ENCODE measurements around the gene NOL3. TPM values are rescaled to one million over a fixed set of nuclear protein-coding genes. Genes with fewer than 3 reads are reported as not detected.

Gene NOL3
- total and polyA plus RNA-seq, 4 donors = 25.3 to 51.9 (median 41.2) TPM

- H3K9ac ChIP-seq (ENCODE audit: insufficient read depth in 1 of 2, low read length in 2 of 2) = no peak overlapping the region
- DNase-seq (no peak), ATAC-seq (ENCODE audit: insufficient read depth, low FRiP score) (no peak)
- H3K9me3 ChIP-seq (ENCODE audit: control insufficient read depth in 4 of 4, insufficient read depth in 3 of 4, low read length in 3 of 4) = no peaks in the 10 kb centered on the region
- TF ChIP-seq CTCF (IDR thresholded peaks at IDR 0.05; ENCODE audit: control extremely low read depth, extremely low read depth) = no peak
- no peaks in the 10 kb centered on the region for H3K27me3 ChIP-seq (ENCODE audit: control insufficient read depth in 3 of 3, insufficient read depth in 3 of 3, low read length in 2 of 3)
- WGBS, 2 donors = 67 to 68% methylated on average over 5 of the region's 5 CpGs
- peaks cover 6 to 26% (median 16%) of the 10 kb centered on the region in 5 donors for H3K4me1 ChIP-seq (ENCODE audit: control insufficient read depth in 5 of 5, insufficient read depth in 5 of 5, low read length in 5 of 5)
- H3K27ac ChIP-seq (ENCODE audit: low read depth in 1 of 2, low read length in 1 of 2) = peak overlapping the region in 1 of 2 donors; percentile 63
- H3K4me3 ChIP-seq = no peak overlapping the region
- peaks cover 0 to 3% (median under 1%) of the 10 kb centered on the region in 4 donors for H3K36me3 ChIP-seq (ENCODE audit: control insufficient read depth in 4 of 4, insufficient read depth in 4 of 4, low read length in 4 of 4)
These were observed 45.4 kb downstream of the NOL3 start for GRCh38 chr16:67215706-67216105.

GRCh38 chr16:67216612-67217490, 46.5 kb downstream of the NOL3 start:
- Histone ChIP-seq H3K4me1 (ENCODE audit: control insufficient read depth in 5 of 5, insufficient read depth in 5 of 5, low read length in 5 of 5) (peaks cover 6 to 26% (median 16%) of the 10 kb centered on the region in 5 donors), H3K4me3 (no peak overlapping the region), H3K27me3 (ENCODE audit: control insufficient read depth in 3 of 3, insufficient read depth in 3 of 3, low read length in 2 of 3) (no peaks in the 10 kb centered on the region), H3K9me3 (ENCODE audit: control insufficient read depth in 4 of 4, insufficient read depth in 3 of 4, low read length in 3 of 4) (no peaks in the 10 kb centered on the region), H3K36me3 (ENCODE audit: control insufficient read depth in 4 of 4, insufficient read depth in 4 of 4, low read length in 4 of 4) (peaks cover 0 to 3% (median under 1%) of the 10 kb centered on the region in 4 donors), H3K9ac (ENCODE audit: insufficient read depth in 1 of 2, low read length in 2 of 2) (peak overlapping the region in 1 of 2 donors; percentile 8), H3K27ac (ENCODE audit: low read depth in 1 of 2, low read length in 1 of 2) (peak overlapping the region; percentile 63)
- peak; percentile 78 to 87 (median 86) for DNase-seq
- WGBS, 2 donors = 38 to 45% methylated on average over 18 of the region's 18 CpGs
- no peak for TF ChIP-seq CTCF (IDR thresholded peaks at IDR 0.05; ENCODE audit: control extremely low read depth, extremely low read depth)
- ATAC-seq (ENCODE audit: insufficient read depth, low FRiP score) = peak; percentile 72

GRCh38 chr16:67223992-67224391, 53.7 kb downstream of the NOL3 start:
- Histone ChIP-seq H3K27ac (ENCODE audit: low read depth in 1 of 2, low read length in 1 of 2) (no peak overlapping the region), H3K27me3 (ENCODE audit: control insufficient read depth in 3 of 3, insufficient read depth in 3 of 3, low read length in 2 of 3) (no peaks in the 10 kb centered on the region), H3K9me3 (ENCODE audit: control insufficient read depth in 4 of 4, insufficient read depth in 3 of 4, low read length in 3 of 4) (no peaks in the 10 kb centered on the region), H3K9ac (ENCODE audit: insufficient read depth in 1 of 2, low read length in 2 of 2) (no peak overlapping the region), H3K36me3 (ENCODE audit: control insufficient read depth in 4 of 4, insufficient read depth in 4 of 4, low read length in 4 of 4) (peaks cover 2 to 9% (median 5%) of the 10 kb centered on the region in 4 donors), H3K4me3 (no peak overlapping the region), H3K4me1 (ENCODE audit: control insufficient read depth in 5 of 5, insufficient read depth in 5 of 5, low read length in 5 of 5) (peaks cover 4 to 18% (median 13%) of the 10 kb centered on the region in 5 donors)
- ATAC-seq (ENCODE audit: insufficient read depth, low FRiP score) = no peak
- 35 to 36% methylated on average over 3 of the region's 3 CpGs for WGBS, 2 donors
- no peak for DNase-seq
- TF ChIP-seq CTCF (IDR thresholded peaks at IDR 0.05; ENCODE audit: control extremely low read depth, extremely low read depth) = no peak

Small RNAs within 50 kb of the gene (small RNA-seq; reads per million reads assigned to genes)
- gene MIR328 (ENCODE audit: low replicate concordance) = 10.2 reads per million, percentile 96 among the genes with 10 or more reads in this experiment

Other genes with a start within 250 kb of the NOL3 start
- gene RRAD, start 245.0 kb upstream of the NOL3 start, total RNA-seq = 10 to 100 TPM; 35.4 to 36.0 TPM
- 10 to 100 TPM; 31.8 to 42.3 TPM for gene RRAD, start 245.0 kb upstream of the NOL3 start, polyA plus RNA-seq
- gene CIAO2B, start 236.1 kb upstream of the NOL3 start, total RNA-seq = 10 to 100 TPM; 48.8 to 79.7 TPM
- 100 to 1,000 TPM; 238 to 257 TPM for gene CIAO2B, start 236.1 kb upstream of the NOL3 start, polyA plus RNA-seq
- gene CES2, start 235.0 kb upstream of the NOL3 start, total RNA-seq = 10 to 100 TPM; 24.6 to 51.0 TPM
- 10 to 100 TPM; 26.0 to 26.3 TPM for gene CES2, start 235.0 kb upstream of the NOL3 start, polyA plus RNA-seq
- 1 to 10 TPM in 1 of 2 donors, under 1 TPM in 1; 0.57 to 2.6 TPM for gene CES3, start 209.3 kb upstream of the NOL3 start, total RNA-seq
- gene CES3, start 209.3 kb upstream of the NOL3 start, polyA plus RNA-seq = under 1 TPM; 0.85 to 0.96 TPM
- 10 to 100 TPM; 10.5 to 29.8 TPM for gene CES4A, start 181.9 kb upstream of the NOL3 start, total RNA-seq
- gene CES4A, start 181.9 kb upstream of the NOL3 start, polyA plus RNA-seq = 10 to 100 TPM in 1 of 2 donors, 1 to 10 TPM in 1; 8.0 to 16.7 TPM
- 10 to 100 TPM; 47.6 to 59.4 TPM for gene CBFB, start 141.4 kb upstream of the NOL3 start, total RNA-seq
- gene CBFB, start 141.4 kb upstream of the NOL3 start, polyA plus RNA-seq = 10 to 100 TPM; 23.3 to 29.6 TPM
- gene PHAF1, start 60.6 kb upstream of the NOL3 start, total RNA-seq = 10 to 100 TPM; 14.6 to 36.1 TPM
- gene PHAF1, start 60.6 kb upstream of the NOL3 start, polyA plus RNA-seq = 10 to 100 TPM in 1 of 2 donors, 1 to 10 TPM in 1; 9.1 to 12.0 TPM
- gene B3GNT9, start 19.5 kb upstream of the NOL3 start, total RNA-seq = 10 to 100 TPM; 17.1 to 22.9 TPM
- 10 to 100 TPM in 1 of 2 donors, 1 to 10 TPM in 1; 8.4 to 12.0 TPM for gene B3GNT9, start 19.5 kb upstream of the NOL3 start, polyA plus RNA-seq
- 10 to 100 TPM; 12.4 to 36.1 TPM for gene TRADD, start 10.6 kb upstream of the NOL3 start, total RNA-seq
- gene TRADD, start 10.6 kb upstream of the NOL3 start, polyA plus RNA-seq = 10 to 100 TPM; 17.5 to 37.2 TPM
- gene FBXL8, start 10.6 kb upstream of the NOL3 start, total RNA-seq = 10 to 100 TPM in 1 of 2 donors, 1 to 10 TPM in 1; 3.6 to 30.9 TPM
- 10 to 100 TPM; 18.9 to 30.3 TPM for gene FBXL8, start 10.6 kb upstream of the NOL3 start, polyA plus RNA-seq
- gene HSF4, start 5.8 kb upstream of the NOL3 start, total RNA-seq = 10 to 100 TPM in 1 of 2 donors, 1 to 10 TPM in 1; 5.1 to 28.9 TPM
- gene HSF4, start 5.8 kb upstream of the NOL3 start, polyA plus RNA-seq = 10 to 100 TPM; 13.1 to 62.5 TPM
- 10 to 100 TPM; 33.1 to 41.8 TPM for gene MATCAP1, start 13.4 kb downstream of the NOL3 start, total RNA-seq
- 10 to 100 TPM; 18.5 to 18.8 TPM for gene MATCAP1, start 13.4 kb downstream of the NOL3 start, polyA plus RNA-seq
- gene EXOC3L1, start 19.6 kb downstream of the NOL3 start, total RNA-seq = 10 to 100 TPM; 11.4 to 16.5 TPM
- 10 to 100 TPM in 1 of 2 donors, 1 to 10 TPM in 1; 9.7 to 12.6 TPM for gene EXOC3L1, start 19.6 kb downstream of the NOL3 start, polyA plus RNA-seq
- gene E2F4, start 21.6 kb downstream of the NOL3 start, total RNA-seq = 10 to 100 TPM; 27.8 to 68.2 TPM
- gene E2F4, start 21.6 kb downstream of the NOL3 start, polyA plus RNA-seq = 10 to 100 TPM; 44.5 to 86.1 TPM
- 10 to 100 TPM in 1 of 2 donors, 1 to 10 TPM in 1; 6.5 to 22.5 TPM for gene ELMO3, start 28.6 kb downstream of the NOL3 start, total RNA-seq
- 10 to 100 TPM; 13.3 to 17.7 TPM for gene ELMO3, start 28.6 kb downstream of the NOL3 start, polyA plus RNA-seq
- gene TMEM208, start 56.6 kb downstream of the NOL3 start, total RNA-seq = 10 to 100 TPM; 22.1 to 59.0 TPM
- 100 to 1,000 TPM; 128 to 196 TPM for gene TMEM208, start 56.6 kb downstream of the NOL3 start, polyA plus RNA-seq
- gene FHOD1, start 76.9 kb downstream of the NOL3 start, total RNA-seq = 100 to 1,000 TPM in 1 of 2 donors, 10 to 100 TPM in 1; 51.3 to 129 TPM
- 10 to 100 TPM; 64.1 to 67.0 TPM for gene FHOD1, start 76.9 kb downstream of the NOL3 start, polyA plus RNA-seq
- 1 to 10 TPM; 4.2 to 5.9 TPM for gene SLC9A5, start 78.4 kb downstream of the NOL3 start, total RNA-seq
- gene SLC9A5, start 78.4 kb downstream of the NOL3 start, polyA plus RNA-seq = 1 to 10 TPM; 1.2 to 2.4 TPM
- gene PLEKHG4, start 109.0 kb downstream of the NOL3 start, total RNA-seq = 10 to 100 TPM; 14.6 to 26.9 TPM
- 10 to 100 TPM in 1 of 2 donors, 1 to 10 TPM in 1; 9.0 to 19.5 TPM for gene PLEKHG4, start 109.0 kb downstream of the NOL3 start, polyA plus RNA-seq
- gene KCTD19, start 156.2 kb downstream of the NOL3 start, total RNA-seq = 1 to 10 TPM in 1 of 2 donors, under 1 TPM in 1; 0.40 to 5.1 TPM
- under 1 TPM; 0.07 to 0.24 TPM for gene KCTD19, start 156.2 kb downstream of the NOL3 start, polyA plus RNA-seq
- gene LRRC36, start 156.3 kb downstream of the NOL3 start, total RNA-seq = 100 to 1,000 TPM in 1 of 2 donors, 10 to 100 TPM in 1; 14.4 to 103 TPM
- 10 to 100 TPM in 1 of 2 donors, 1 to 10 TPM in 1; 2.1 to 18.8 TPM for gene LRRC36, start 156.3 kb downstream of the NOL3 start, polyA plus RNA-seq
- 100 to 1,000 TPM; 183 to 371 TPM for gene TPPP3, start 223.0 kb downstream of the NOL3 start, total RNA-seq
- gene TPPP3, start 223.0 kb downstream of the NOL3 start, polyA plus RNA-seq = 100 to 1,000 TPM; 164 to 186 TPM
- gene ZDHHC1, start 245.9 kb downstream of the NOL3 start, total RNA-seq = 10 to 100 TPM; 14.9 to 31.8 TPM
- 10 to 100 TPM; 10.9 to 27.4 TPM for gene ZDHHC1, start 245.9 kb downstream of the NOL3 start, polyA plus RNA-seq

All from lung (tissue), 13 donors.